Measurements from ENCODE around the gene SRPK2.

Gene SRPK2

GRCh38 chr7:105177026-105177425 is 211.7 kb downstream of the SRPK2 start:
- H3K4me3 ChIP-seq = no peak overlapping the region
- no peak overlapping the region for H3K27ac ChIP-seq

GRCh38 chr7:105173586-105173985 is 215.1 kb downstream of the SRPK2 start:
- H3K27ac ChIP-seq = no peak overlapping the region
- H3K4me3 ChIP-seq = no peak overlapping the region

GRCh38 chr7:105164751-105165150 is 224.0 kb downstream of the SRPK2 start:
- Histone ChIP-seq H3K27ac (no peak overlapping the region), H3K4me3 (no peak overlapping the region)

- H3K4me3 ChIP-seq = no peak overlapping the region
- no peak overlapping the region for H3K27ac ChIP-seq
Observed at GRCh38 chr7:105163718-105164117, 225.0 kb downstream of the SRPK2 start.

GRCh38 chr7:105161366-105161765 is 227.4 kb downstream of the SRPK2 start:
- Histone ChIP-seq H3K27ac (no peak overlapping the region), H3K4me3 (no peak overlapping the region)

- Histone ChIP-seq H3K4me3 (no peak overlapping the region), H3K27ac (no peak overlapping the region)
Observed at GRCh38 chr7:105157278-105157677, 231.4 kb downstream of the SRPK2 start.

- Histone ChIP-seq H3K27ac (no peak overlapping the region), H3K4me3 (no peak overlapping the region)
Observed at GRCh38 chr7:105156731-105157130, 232.0 kb downstream of the SRPK2 start.

- no peak overlapping the region for H3K27ac ChIP-seq
Observed at GRCh38 chr7:105154084-105154483, 234.6 kb downstream of the SRPK2 start.

GRCh38 chr7:105153531-105153930 is 235.2 kb downstream of the SRPK2 start:
- H3K4me3 ChIP-seq = no peak overlapping the region
- H3K27ac ChIP-seq = no peak overlapping the region

More at GRCh38 chr7:105154084-105154483, 234.6 kb downstream of the SRPK2 start:
- H3K4me3 ChIP-seq = no peak overlapping the region

- no peak overlapping the region for H3K4me3 ChIP-seq
- no peak overlapping the region for H3K27ac ChIP-seq
Observed at GRCh38 chr7:105151152-105151551, 237.6 kb downstream of the SRPK2 start.

GRCh38 chr7:105149827-105150226 is 238.9 kb downstream of the SRPK2 start:
- Histone ChIP-seq H3K4me3 (no peak overlapping the region), H3K27ac (no peak overlapping the region)

GRCh38 chr7:105141068-105141467 is 247.7 kb downstream of the SRPK2 start:
- no peak overlapping the region for H3K4me3 ChIP-seq
- H3K27ac ChIP-seq = no peak overlapping the region

GRCh38 chr7:105139381-105139780 is 249.3 kb downstream of the SRPK2 start:
- no peak overlapping the region for H3K27ac ChIP-seq
- H3K4me3 ChIP-seq = no peak overlapping the region

GRCh38 chr7:105137898-105138297 is 250.8 kb downstream of the SRPK2 start:
- H3K27ac ChIP-seq = no peak overlapping the region
- H3K4me3 ChIP-seq = no peak overlapping the region

- Histone ChIP-seq H3K27ac (no peak overlapping the region), H3K4me3 (no peak overlapping the region)
Observed at GRCh38 chr7:105136221-105136620, 252.5 kb downstream of the SRPK2 start.

- H3K4me3 ChIP-seq = no peak overlapping the region
- no peak overlapping the region for H3K27ac ChIP-seq
Observed at GRCh38 chr7:105133986-105134655, 254.6 kb downstream of the SRPK2 start.

GRCh38 chr7:105133358-105133757 is 255.4 kb downstream of the SRPK2 start:
- no peak overlapping the region for H3K4me3 ChIP-seq
- H3K27ac ChIP-seq = no peak overlapping the region

GRCh38 chr7:105132835-105133234 is 255.9 kb downstream of the SRPK2 start:
- no peak overlapping the region for H3K27ac ChIP-seq

GRCh38 chr7:105132335-105132734 is 256.4 kb downstream of the SRPK2 start:
- Histone ChIP-seq H3K4me3 (no peak overlapping the region), H3K27ac (no peak overlapping the region)

More at GRCh38 chr7:105132835-105133234, 255.9 kb downstream of the SRPK2 start:
- H3K4me3 ChIP-seq = no peak overlapping the region

GRCh38 chr7:105131890-105132289 is 256.8 kb downstream of the SRPK2 start:
- no peak overlapping the region for H3K27ac ChIP-seq
- no peak overlapping the region for H3K4me3 ChIP-seq

GRCh38 chr7:105131033-105131656 is 257.6 kb downstream of the SRPK2 start:
- Histone ChIP-seq H3K27ac (no peak overlapping the region), H3K4me3 (no peak overlapping the region)

- Histone ChIP-seq H3K27ac (no peak overlapping the region), H3K4me3 (no peak overlapping the region)
Observed at GRCh38 chr7:105130580-105130979, 258.1 kb downstream of the SRPK2 start.

Measured in skin epidermis (tissue), 12 donors.